ENCODE data around the gene ATRNL1.

- TF ChIP-seq FOXM1 (IDR thresholded peaks at IDR 0.05; ENCODE audit: borderline replicate concordance) (no peak), FOXK2 (IDR thresholded peaks at IDR 0.05) (no peak), CTBP1 (IDR thresholded peaks at IDR 0.05; ENCODE audit: borderline replicate concordance) (no peak)
Measured at GRCh38 chr10:115047705-115048104, 45.5 kb upstream of the ATRNL1 start.
